ENCODE measurements around the gene CCR5AS.

Gene CCR5AS

GRCh38 chr3:46374755-46375154, 32.1 kb downstream of the CCR5AS start:
- TF ChIP-seq CTCF (IDR thresholded peaks at IDR 0.05; ENCODE audit: low read depth, low read length): no peak
- no peak for DNase-seq
- no peak overlapping the region for H3K27ac ChIP-seq
- H3K27me3 ChIP-seq (ENCODE audit: insufficient read depth, low read depth, severe bottlenecking): peaks cover 83% of the 10 kb centered on the region
- no peaks in the 10 kb centered on the region for H3K36me3 ChIP-seq
- no peak overlapping the region for H3K4me3 ChIP-seq (ENCODE audit: low read depth, low read length)
- H3K9me3 ChIP-seq (ENCODE audit: severe bottlenecking): no peaks in the 10 kb centered on the region

- H3K4me3 ChIP-seq (ENCODE audit: low read depth, low read length): no peak overlapping the region
- no peaks in the 10 kb centered on the region for H3K36me3 ChIP-seq
- H3K27me3 ChIP-seq (ENCODE audit: insufficient read depth, low read depth, severe bottlenecking): peaks cover 93% of the 10 kb centered on the region
- TF ChIP-seq CTCF (IDR thresholded peaks at IDR 0.05; ENCODE audit: low read depth, low read length): peak; percentile 23; the same call in 1 of the 2 replicates
- no peaks in the 10 kb centered on the region for H3K9me3 ChIP-seq (ENCODE audit: severe bottlenecking)
- no peak overlapping the region for H3K27ac ChIP-seq
- DNase-seq: no peak
These were observed 34.1 kb downstream of the CCR5AS start for GRCh38 chr3:46372492-46373359.

- no peak for DNase-seq
- peaks cover 90% of the 10 kb centered on the region for H3K27me3 ChIP-seq (ENCODE audit: insufficient read depth, low read depth, severe bottlenecking)
- H3K36me3 ChIP-seq: no peaks in the 10 kb centered on the region
- no peak for TF ChIP-seq CTCF (IDR thresholded peaks at IDR 0.05; ENCODE audit: low read depth, low read length)
- no peak overlapping the region for H3K27ac ChIP-seq
- H3K4me3 ChIP-seq (ENCODE audit: low read depth, low read length): no peak overlapping the region
- no peaks in the 10 kb centered on the region for H3K9me3 ChIP-seq (ENCODE audit: severe bottlenecking)
These were observed 35.1 kb downstream of the CCR5AS start for GRCh38 chr3:46371519-46372340.

- Histone ChIP-seq H3K27ac (no peak within 1 kb of the TSS), H3K9me3 (ENCODE audit: severe bottlenecking) (no peaks in the 10 kb centered on the region), H3K27me3 (ENCODE audit: insufficient read depth, low read depth, severe bottlenecking) (peaks cover 90% of the 10 kb centered on the region), H3K4me3 (ENCODE audit: low read depth, low read length) (no peak within 1 kb of the TSS), H3K36me3 (no peaks in the 10 kb centered on the region)
- no peak for TF ChIP-seq CTCF (IDR thresholded peaks at IDR 0.05; ENCODE audit: low read depth, low read length)
- no peak for DNase-seq
These were observed 35.9 kb downstream of the CCR5AS start, which contains the start of gene CCR5 for GRCh38 chr3:46370839-46371518. Gene CCR5 (plus strand): TSS chr3:46370946. CDS start chr3:46372903, 1,957 bp downstream.

GRCh38 chr3:46369675-46370132, 37.2 kb downstream of the CCR5AS start:
- Histone ChIP-seq H3K36me3 (no peaks in the 10 kb centered on the region), H3K4me3 (ENCODE audit: low read depth, low read length) (no peak overlapping the region), H3K9me3 (ENCODE audit: severe bottlenecking) (no peaks in the 10 kb centered on the region), H3K27ac (no peak overlapping the region), H3K27me3 (ENCODE audit: insufficient read depth, low read depth, severe bottlenecking) (peaks cover 90% of the 10 kb centered on the region)
- no peak for DNase-seq
- TF ChIP-seq CTCF (IDR thresholded peaks at IDR 0.05; ENCODE audit: low read depth, low read length): no peak
